ENCODE measurements around the gene SYTL4.

SYTL4 gene

GRCh38 chrX:100704581-100705203, 27.2 kb downstream of the SYTL4 start:
- Histone ChIP-seq H3K4me2 (ENCODE audit: low read length) (peak overlapping the region; percentile 29), H3K27me3 (ENCODE audit: low read depth, low read length) (no peaks in the 10 kb centered on the region; the same call in 1 of the 2 replicates), H3K4me1 (ENCODE audit: low read length) (peaks cover 44% of the 10 kb centered on the region), H3K9me3 (ENCODE audit: insufficient read depth, low read length) (no peaks in the 10 kb centered on the region), H2AFZ (ENCODE audit: low read depth, low read length) (no peak overlapping the region), H3K36me3 (replicated peaks; ENCODE audit: low read depth, low read length) (peaks cover 3% of the 10 kb centered on the region), H3K27ac (ENCODE audit: low read length) (peak overlapping the region; percentile 16; the same call in 1 of the 2 replicates), H3K79me2 (ENCODE audit: low read length) (no peaks in the 10 kb centered on the region), H3K9ac (ENCODE audit: low read length) (no peak overlapping the region), H3K4me3 (ENCODE audit: low read length) (no peak overlapping the region), H4K20me1 (ENCODE audit: insufficient read depth, low read length) (no peaks in the 10 kb centered on the region)
- TF ChIP-seq EZH2phosphoT487 (IDR thresholded peaks at IDR 0.05; ENCODE audit: low read depth) (no peak), CTCF (IDR thresholded peaks at IDR 0.05; ENCODE audit: low read depth, low read length) (no peak)

- Histone ChIP-seq H3K79me2 (ENCODE audit: low read length) (no peaks in the 10 kb centered on the region), H2AFZ (ENCODE audit: low read depth, low read length) (no peak overlapping the region), H3K4me2 (ENCODE audit: low read length) (peak overlapping the region; percentile 70), H3K27me3 (ENCODE audit: low read depth, low read length) (peaks cover 7% of the 10 kb centered on the region), H3K27ac (ENCODE audit: low read length) (peak overlapping the region; percentile 33; the same call in 1 of the 2 replicates), H3K9ac (ENCODE audit: low read length) (no peak overlapping the region), H3K4me1 (ENCODE audit: low read length) (peaks cover 67% of the 10 kb centered on the region), H3K36me3 (replicated peaks; ENCODE audit: low read depth, low read length) (peaks cover 3% of the 10 kb centered on the region), H4K20me1 (ENCODE audit: insufficient read depth, low read length) (no peaks in the 10 kb centered on the region), H3K9me3 (ENCODE audit: insufficient read depth, low read length) (no peaks in the 10 kb centered on the region), H3K4me3 (ENCODE audit: low read length) (peak overlapping the region; percentile 28; the same call in 1 of the 2 replicates)
- no peak for TF ChIP-seq EZH2phosphoT487 (IDR thresholded peaks at IDR 0.05; ENCODE audit: low read depth)
- no peak for TF ChIP-seq CTCF (IDR thresholded peaks at IDR 0.05; ENCODE audit: low read depth, low read length)
Measured at GRCh38 chrX:100700809-100701208, 31.1 kb downstream of the SYTL4 start.

DNA sequence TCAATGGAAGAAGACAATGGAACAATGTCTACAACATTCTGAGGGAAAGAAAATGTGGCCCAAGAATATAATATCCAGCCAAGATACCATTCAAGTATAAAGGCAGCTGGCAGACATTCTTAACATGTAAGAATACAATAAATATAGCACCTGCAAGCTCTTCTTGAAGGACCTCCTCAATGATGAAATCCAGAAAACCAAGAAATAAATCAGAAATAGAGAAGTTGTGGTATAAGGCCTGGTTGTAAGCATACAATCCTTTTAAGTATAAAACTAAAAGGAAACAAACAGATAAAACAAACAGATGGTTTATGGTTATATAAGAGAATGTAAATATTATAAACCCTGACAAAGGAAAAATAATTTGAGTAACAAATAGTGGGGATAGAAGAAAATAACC, 33.4 kb downstream of the SYTL4 start:
- peaks cover 57% of the 10 kb centered on the region for H3K4me1 ChIP-seq (ENCODE audit: low read length)
- no peaks in the 10 kb centered on the region for H3K79me2 ChIP-seq (ENCODE audit: low read length)
- H3K36me3 ChIP-seq (replicated peaks; ENCODE audit: low read depth, low read length), result peaks cover 3% of the 10 kb centered on the region

More for the DNA sequence above, 33.4 kb downstream of the SYTL4 start:
- no peaks in the 10 kb centered on the region for H3K9me3 ChIP-seq (ENCODE audit: insufficient read depth, low read length)
- no peak for TF ChIP-seq EZH2phosphoT487 (IDR thresholded peaks at IDR 0.05; ENCODE audit: low read depth)
- no peak for TF ChIP-seq CTCF (IDR thresholded peaks at IDR 0.05; ENCODE audit: low read depth, low read length)
- H3K4me3 ChIP-seq (ENCODE audit: low read length), result no peak overlapping the region
- H2AFZ ChIP-seq (ENCODE audit: low read depth, low read length), result no peak overlapping the region
- peak overlapping the region; percentile 23; the same call in 1 of the 2 replicates for H3K27ac ChIP-seq (ENCODE audit: low read length)
- peaks cover 17% of the 10 kb centered on the region for H3K27me3 ChIP-seq (ENCODE audit: low read depth, low read length)
- no peaks in the 10 kb centered on the region for H4K20me1 ChIP-seq (ENCODE audit: insufficient read depth, low read length)
- H3K4me2 ChIP-seq (ENCODE audit: low read length), result peak overlapping the region; percentile 34
- no peak overlapping the region for H3K9ac ChIP-seq (ENCODE audit: low read length)
